GM12874 (cell line): ENCODE results near the gene SMAD7.

Experiments used
- CTCF ChIP-seq: IDR thresholded peaks from 2 replicates; pipeline ENCODE4 v1.5.1; 2011; ENCODE audit warnings: low read depth, mild to moderate bottlenecking, control low read depth, low read length, moderate library complexity; ENCODE audit not compliant: insufficient read depth

Gene SMAD7

DNA sequence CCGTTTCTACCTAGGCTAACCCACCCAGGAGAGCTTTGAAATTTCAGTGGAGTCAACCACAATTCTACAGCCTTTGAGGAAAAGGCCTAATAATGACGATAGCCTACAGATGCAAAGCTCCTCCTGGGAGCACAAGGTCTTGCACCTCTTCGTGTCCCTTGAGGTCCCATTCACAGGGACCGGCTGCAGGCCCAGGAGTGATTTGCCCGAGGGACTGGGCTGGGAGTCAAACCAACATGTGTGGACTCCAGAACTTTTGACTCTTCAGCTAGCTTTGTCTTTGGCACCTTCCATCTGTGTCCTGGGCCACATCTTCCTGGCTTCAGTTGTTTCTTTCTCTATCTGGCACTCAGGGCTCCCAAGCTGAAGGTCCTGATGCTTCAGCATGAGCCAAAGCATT, 76.5 kb downstream of the SMAD7 start:
- TF ChIP-seq CTCF, result no peak

DNA sequence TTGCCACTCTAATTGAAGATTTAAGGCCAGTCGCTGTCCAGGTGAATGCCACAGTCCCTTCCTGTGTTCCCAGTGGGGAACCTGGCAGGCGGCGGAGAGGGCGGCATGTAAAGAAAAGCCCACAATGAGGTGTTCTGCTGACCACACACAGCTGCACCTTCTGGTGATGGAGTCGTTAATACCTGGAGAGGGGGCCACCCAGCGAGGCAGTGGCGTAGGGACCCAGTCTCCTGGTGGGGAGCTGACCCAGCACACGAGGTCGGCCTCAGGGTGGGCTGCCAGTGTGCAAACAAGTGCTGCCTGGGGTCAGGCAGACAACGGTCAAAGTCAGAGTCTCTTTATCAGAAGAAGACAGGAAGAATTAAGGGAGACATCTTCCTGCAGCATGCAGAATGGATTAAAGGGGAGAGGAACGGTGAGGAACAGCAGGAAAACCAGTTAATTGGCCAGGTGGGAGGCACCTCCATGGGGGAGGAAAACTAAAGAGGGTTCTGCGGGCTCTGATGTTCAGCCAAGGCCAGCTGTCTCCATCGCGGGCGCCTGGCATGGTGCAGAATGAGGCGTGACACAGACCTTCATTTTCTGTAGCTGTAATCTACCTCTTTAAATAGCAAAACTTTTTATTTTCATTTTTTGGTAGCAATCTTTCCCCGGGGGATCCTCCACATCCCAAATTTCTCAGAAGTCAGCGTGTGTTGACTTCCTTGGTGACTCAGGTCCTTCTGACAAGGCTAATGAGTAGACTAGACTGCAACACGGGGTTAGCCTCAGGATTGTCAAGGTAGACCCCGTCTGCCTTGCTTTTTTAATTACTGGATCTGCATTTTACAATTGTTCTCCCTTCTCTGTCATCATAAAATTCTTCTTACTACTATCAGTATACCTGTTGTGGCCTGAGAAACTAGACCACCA, 78.3 kb downstream of the SMAD7 start:
- no peak for TF ChIP-seq CTCF

DNA sequence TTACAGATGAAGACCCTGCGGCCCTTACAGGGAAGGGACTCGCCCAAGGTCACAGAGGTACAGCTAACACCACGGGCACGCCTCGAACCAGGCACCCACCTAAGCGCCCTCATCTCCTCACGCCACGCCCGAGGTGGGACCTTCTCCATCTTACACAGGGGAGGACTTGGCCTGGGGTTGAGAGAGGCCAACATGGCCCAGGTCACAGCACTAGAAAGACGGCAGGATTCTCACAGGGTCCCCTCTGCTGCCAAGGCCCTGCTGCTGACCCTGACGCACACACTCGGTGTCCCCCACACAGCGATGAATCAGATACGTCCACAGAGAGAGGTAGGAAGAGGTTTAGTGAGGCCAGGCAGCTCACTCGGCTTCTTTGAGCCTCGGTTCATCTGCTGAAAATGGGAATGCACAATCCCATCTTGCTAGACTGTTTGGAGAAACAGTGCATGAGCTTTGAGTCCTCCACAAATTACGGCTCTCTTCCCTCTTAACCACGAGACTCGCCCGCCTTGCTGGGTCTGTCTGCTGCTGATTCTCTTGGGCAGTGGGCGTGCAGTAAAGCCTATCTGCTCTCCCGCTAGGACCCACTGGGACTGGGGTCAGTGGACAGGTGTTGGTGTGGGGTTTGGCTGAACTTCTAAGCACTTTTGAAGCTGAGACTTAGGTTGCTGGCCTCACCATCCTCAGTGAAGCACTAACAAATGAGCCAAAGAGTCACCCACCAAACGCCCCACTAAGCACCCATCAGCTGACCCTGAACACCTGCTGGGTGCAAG, 79.2 kb downstream of the SMAD7 start:
- TF ChIP-seq CTCF, result no peak
